ENCODE measurements around the gene TARBP1.

GRCh38 chr1:234486858-234487840 lies 8.2 kb upstream of the TARBP1 start:
- TF ChIP-seq, protein P1, sequence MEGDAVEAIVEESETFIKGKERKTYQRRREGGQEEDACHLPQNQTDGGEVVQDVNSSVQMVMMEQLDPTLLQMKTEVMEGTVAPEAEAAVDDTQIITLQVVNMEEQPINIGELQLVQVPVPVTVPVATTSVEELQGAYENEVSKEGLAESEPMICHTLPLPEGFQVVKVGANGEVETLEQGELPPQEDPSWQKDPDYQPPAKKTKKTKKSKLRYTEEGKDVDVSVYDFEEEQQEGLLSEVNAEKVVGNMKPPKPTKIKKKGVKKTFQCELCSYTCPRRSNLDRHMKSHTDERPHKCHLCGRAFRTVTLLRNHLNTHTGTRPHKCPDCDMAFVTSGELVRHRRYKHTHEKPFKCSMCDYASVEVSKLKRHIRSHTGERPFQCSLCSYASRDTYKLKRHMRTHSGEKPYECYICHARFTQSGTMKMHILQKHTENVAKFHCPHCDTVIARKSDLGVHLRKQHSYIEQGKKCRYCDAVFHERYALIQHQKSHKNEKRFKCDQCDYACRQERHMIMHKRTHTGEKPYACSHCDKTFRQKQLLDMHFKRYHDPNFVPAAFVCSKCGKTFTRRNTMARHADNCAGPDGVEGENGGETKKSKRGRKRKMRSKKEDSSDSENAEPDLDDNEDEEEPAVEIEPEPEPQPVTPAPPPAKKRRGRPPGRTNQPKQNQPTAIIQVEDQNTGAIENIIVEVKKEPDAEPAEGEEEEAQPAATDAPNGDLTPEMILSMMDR (IDR thresholded peaks at IDR 0.05; ENCODE audit: low read length) = peak; percentile 74
- no peak for TF ChIP-seq EZH2 (IDR thresholded peaks at IDR 0.05; ENCODE audit: borderline replicate concordance, low read length)
